ENCODE measurements around the gene ERRFI1.

The ERRFI1 gene

GRCh38 chr1:7962014-7962335, 64.1 kb downstream of the ERRFI1 start:
- no peak for TF ChIP-seq USF1 (IDR thresholded peaks at IDR 0.05)
- no peak for TF ChIP-seq REST (IDR thresholded peaks at IDR 0.05; ENCODE audit: low read depth)
- TF ChIP-seq YY1 (IDR thresholded peaks at IDR 0.05; ENCODE audit: low read depth), result no peak
- TF ChIP-seq, protein P1, sequence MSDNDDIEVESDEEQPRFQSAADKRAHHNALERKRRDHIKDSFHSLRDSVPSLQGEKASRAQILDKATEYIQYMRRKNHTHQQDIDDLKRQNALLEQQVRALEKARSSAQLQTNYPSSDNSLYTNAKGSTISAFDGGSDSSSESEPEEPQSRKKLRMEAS (IDR thresholded peaks at IDR 0.05), result no peak
- TF ChIP-seq RAD21 (IDR thresholded peaks at IDR 0.05; ENCODE audit: low read depth), result no peak
- no peak for TF ChIP-seq TAF1 (IDR thresholded peaks at IDR 0.05; ENCODE audit: low read depth)
- TF ChIP-seq TEAD4 (IDR thresholded peaks at IDR 0.05), result no peak
- no peak for TF ChIP-seq EP300 (IDR thresholded peaks at IDR 0.05; ENCODE audit: borderline replicate concordance)
- no peak for TF ChIP-seq TCF12 (IDR thresholded peaks at IDR 0.05; ENCODE audit: low read depth)
- TF ChIP-seq FOXM1 (IDR thresholded peaks at IDR 0.05; ENCODE audit: borderline replicate concordance, low read depth), result no peak
- no peak for TF ChIP-seq EGR1 (IDR thresholded peaks at IDR 0.05)
- no peak for TF ChIP-seq CEBPB (IDR thresholded peaks at IDR 0.05)

All from Ishikawa (cell line).